Measurements from ENCODE around the gene CTSE.

Gene CTSE

GRCh38 chr1:206020393-206021007 is 3.2 kb downstream of the CTSE start:
- no peak overlapping the region for H2AFZ ChIP-seq (ENCODE audit: low read depth)
- H3K27ac ChIP-seq, result no peak overlapping the region
- no peaks in the 10 kb centered on the region for H3K27me3 ChIP-seq (ENCODE audit: insufficient read depth, low read depth)
- no peaks in the 10 kb centered on the region for H3K4me1 ChIP-seq (ENCODE audit: low read depth, poor library complexity, severe bottlenecking)
- no peak overlapping the region for H3K4me2 ChIP-seq
- no peak overlapping the region for H3K9ac ChIP-seq
- H3K79me2 ChIP-seq (ENCODE audit: insufficient read depth, low read depth), result no peaks in the 10 kb centered on the region
- H3K36me3 ChIP-seq (ENCODE audit: insufficient read depth), result no peaks in the 10 kb centered on the region
- H4K20me1 ChIP-seq (ENCODE audit: insufficient read depth), result no peaks in the 10 kb centered on the region
- TF ChIP-seq, protein P1, sequence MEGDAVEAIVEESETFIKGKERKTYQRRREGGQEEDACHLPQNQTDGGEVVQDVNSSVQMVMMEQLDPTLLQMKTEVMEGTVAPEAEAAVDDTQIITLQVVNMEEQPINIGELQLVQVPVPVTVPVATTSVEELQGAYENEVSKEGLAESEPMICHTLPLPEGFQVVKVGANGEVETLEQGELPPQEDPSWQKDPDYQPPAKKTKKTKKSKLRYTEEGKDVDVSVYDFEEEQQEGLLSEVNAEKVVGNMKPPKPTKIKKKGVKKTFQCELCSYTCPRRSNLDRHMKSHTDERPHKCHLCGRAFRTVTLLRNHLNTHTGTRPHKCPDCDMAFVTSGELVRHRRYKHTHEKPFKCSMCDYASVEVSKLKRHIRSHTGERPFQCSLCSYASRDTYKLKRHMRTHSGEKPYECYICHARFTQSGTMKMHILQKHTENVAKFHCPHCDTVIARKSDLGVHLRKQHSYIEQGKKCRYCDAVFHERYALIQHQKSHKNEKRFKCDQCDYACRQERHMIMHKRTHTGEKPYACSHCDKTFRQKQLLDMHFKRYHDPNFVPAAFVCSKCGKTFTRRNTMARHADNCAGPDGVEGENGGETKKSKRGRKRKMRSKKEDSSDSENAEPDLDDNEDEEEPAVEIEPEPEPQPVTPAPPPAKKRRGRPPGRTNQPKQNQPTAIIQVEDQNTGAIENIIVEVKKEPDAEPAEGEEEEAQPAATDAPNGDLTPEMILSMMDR (conservative IDR thresholded peaks at IDR 0.05; ENCODE audit: low read depth, low read length), result no peak
- no peak overlapping the region for H3K4me3 ChIP-seq (IDR thresholded peaks at IDR 0.05; ENCODE audit: insufficient read depth, low read depth, low read length)

GRCh38 chr1:206015071-206015470 is 8.6 kb downstream of the CTSE start:
- H4K20me1 ChIP-seq (ENCODE audit: insufficient read depth), result no peaks in the 10 kb centered on the region
- no peaks in the 10 kb centered on the region for H3K4me1 ChIP-seq (ENCODE audit: low read depth, poor library complexity, severe bottlenecking)
- H3K27me3 ChIP-seq (ENCODE audit: insufficient read depth, low read depth), result no peaks in the 10 kb centered on the region
- no peak overlapping the region for H3K4me3 ChIP-seq (IDR thresholded peaks at IDR 0.05; ENCODE audit: insufficient read depth, low read depth, low read length)
- no peak overlapping the region for H3K9ac ChIP-seq
- H3K4me2 ChIP-seq, result no peak overlapping the region
- no peaks in the 10 kb centered on the region for H3K79me2 ChIP-seq (ENCODE audit: insufficient read depth, low read depth)
- TF ChIP-seq, protein P1 (conservative IDR thresholded peaks at IDR 0.05; ENCODE audit: low read depth, low read length), result no peak
- H3K27ac ChIP-seq, result no peak overlapping the region
- H2AFZ ChIP-seq (ENCODE audit: low read depth), result no peak overlapping the region
- no peaks in the 10 kb centered on the region for H3K36me3 ChIP-seq (ENCODE audit: insufficient read depth)

- TF ChIP-seq, protein P1 (conservative IDR thresholded peaks at IDR 0.05; ENCODE audit: low read depth, low read length), result no peak
- Histone ChIP-seq H3K4me1 (ENCODE audit: low read depth, poor library complexity, severe bottlenecking) (no peaks in the 10 kb centered on the region), H3K4me3 (IDR thresholded peaks at IDR 0.05; ENCODE audit: insufficient read depth, low read depth, low read length) (no peak overlapping the region), H3K9ac (no peak overlapping the region), H3K4me2 (no peak overlapping the region), H2AFZ (ENCODE audit: low read depth) (no peak overlapping the region), H4K20me1 (ENCODE audit: insufficient read depth) (no peaks in the 10 kb centered on the region), H3K27me3 (ENCODE audit: insufficient read depth, low read depth) (no peaks in the 10 kb centered on the region), H3K36me3 (ENCODE audit: insufficient read depth) (no peaks in the 10 kb centered on the region), H3K79me2 (ENCODE audit: insufficient read depth, low read depth) (no peaks in the 10 kb centered on the region), H3K27ac (no peak overlapping the region)
Measured at GRCh38 chr1:206014601-206015000, 9.1 kb downstream of the CTSE start.

GRCh38 chr1:206013026-206013795 is 10.5 kb downstream of the CTSE start:
- Histone ChIP-seq H3K27me3 (ENCODE audit: insufficient read depth, low read depth) (no peaks in the 10 kb centered on the region), H3K27ac (no peak overlapping the region), H3K36me3 (ENCODE audit: insufficient read depth) (no peaks in the 10 kb centered on the region), H3K4me2 (no peak overlapping the region), H2AFZ (ENCODE audit: low read depth) (no peak overlapping the region), H3K79me2 (ENCODE audit: insufficient read depth, low read depth) (no peaks in the 10 kb centered on the region), H3K9ac (no peak overlapping the region), H3K4me3 (IDR thresholded peaks at IDR 0.05; ENCODE audit: insufficient read depth, low read depth, low read length) (no peak overlapping the region), H4K20me1 (ENCODE audit: insufficient read depth) (no peaks in the 10 kb centered on the region), H3K4me1 (ENCODE audit: low read depth, poor library complexity, severe bottlenecking) (no peaks in the 10 kb centered on the region)
- TF ChIP-seq, protein P1 (conservative IDR thresholded peaks at IDR 0.05; ENCODE audit: low read depth, low read length), result no peak

Measured in KMS-11 (cell line).